ENCODE results near the gene RAN.

DNA sequence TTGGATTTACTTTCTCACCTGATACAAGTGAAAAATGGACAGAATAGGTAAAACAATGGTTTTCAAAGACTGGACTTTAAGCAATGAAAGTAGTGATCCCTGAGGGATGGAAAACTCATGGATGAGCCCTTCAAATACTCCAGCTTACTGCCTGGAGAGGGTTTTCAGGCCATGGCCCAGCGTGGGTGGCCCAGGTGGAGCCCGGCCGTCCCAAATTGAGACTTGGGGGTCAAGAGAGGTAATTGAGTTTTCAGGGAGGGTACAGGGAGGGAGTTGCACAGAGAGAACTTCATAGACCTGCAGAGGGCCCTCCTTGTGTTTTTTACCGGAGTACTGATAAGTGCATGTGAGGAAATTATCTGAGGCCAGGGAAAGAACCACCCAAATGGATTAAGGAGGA is 37.2 kb downstream of the RAN start:
- TF ChIP-seq, protein P1, sequence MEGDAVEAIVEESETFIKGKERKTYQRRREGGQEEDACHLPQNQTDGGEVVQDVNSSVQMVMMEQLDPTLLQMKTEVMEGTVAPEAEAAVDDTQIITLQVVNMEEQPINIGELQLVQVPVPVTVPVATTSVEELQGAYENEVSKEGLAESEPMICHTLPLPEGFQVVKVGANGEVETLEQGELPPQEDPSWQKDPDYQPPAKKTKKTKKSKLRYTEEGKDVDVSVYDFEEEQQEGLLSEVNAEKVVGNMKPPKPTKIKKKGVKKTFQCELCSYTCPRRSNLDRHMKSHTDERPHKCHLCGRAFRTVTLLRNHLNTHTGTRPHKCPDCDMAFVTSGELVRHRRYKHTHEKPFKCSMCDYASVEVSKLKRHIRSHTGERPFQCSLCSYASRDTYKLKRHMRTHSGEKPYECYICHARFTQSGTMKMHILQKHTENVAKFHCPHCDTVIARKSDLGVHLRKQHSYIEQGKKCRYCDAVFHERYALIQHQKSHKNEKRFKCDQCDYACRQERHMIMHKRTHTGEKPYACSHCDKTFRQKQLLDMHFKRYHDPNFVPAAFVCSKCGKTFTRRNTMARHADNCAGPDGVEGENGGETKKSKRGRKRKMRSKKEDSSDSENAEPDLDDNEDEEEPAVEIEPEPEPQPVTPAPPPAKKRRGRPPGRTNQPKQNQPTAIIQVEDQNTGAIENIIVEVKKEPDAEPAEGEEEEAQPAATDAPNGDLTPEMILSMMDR (IDR thresholded peaks at IDR 0.05; ENCODE audit: low read length), result no peak
- no peak for TF ChIP-seq EZH2 (optimal IDR thresholded peaks at IDR 0.05; ENCODE audit: low read depth, low read length)
- no peak for TF ChIP-seq EZH2phosphoT487 (IDR thresholded peaks at IDR 0.05; ENCODE audit: low read length)
